HFF-Myc (cell line): ENCODE results near the gene AK4.

Source experiments
- DNase-seq: peaks from one replicate; pipeline ENCODE4 v3.0.0-alpha.2; 2011; ENCODE audit warnings: low read depth; ENCODE audit errors: extremely low read depth
- H3K4me3 ChIP-seq: replicated peaks from 2 replicates; pipeline ENCODE4 v1.5.1; 2011; ENCODE audit warnings: low read depth, mild to moderate bottlenecking, control low read depth, low read length
- TF ChIP-seq, protein P1 (sequence below): IDR thresholded peaks from 2 replicates; pipeline ENCODE4 v1.5.1; 2012; ENCODE audit warnings: mild to moderate bottlenecking, low read depth, low read length, control low read depth; ENCODE audit errors: missing control alignments

AK4 gene

DNA sequence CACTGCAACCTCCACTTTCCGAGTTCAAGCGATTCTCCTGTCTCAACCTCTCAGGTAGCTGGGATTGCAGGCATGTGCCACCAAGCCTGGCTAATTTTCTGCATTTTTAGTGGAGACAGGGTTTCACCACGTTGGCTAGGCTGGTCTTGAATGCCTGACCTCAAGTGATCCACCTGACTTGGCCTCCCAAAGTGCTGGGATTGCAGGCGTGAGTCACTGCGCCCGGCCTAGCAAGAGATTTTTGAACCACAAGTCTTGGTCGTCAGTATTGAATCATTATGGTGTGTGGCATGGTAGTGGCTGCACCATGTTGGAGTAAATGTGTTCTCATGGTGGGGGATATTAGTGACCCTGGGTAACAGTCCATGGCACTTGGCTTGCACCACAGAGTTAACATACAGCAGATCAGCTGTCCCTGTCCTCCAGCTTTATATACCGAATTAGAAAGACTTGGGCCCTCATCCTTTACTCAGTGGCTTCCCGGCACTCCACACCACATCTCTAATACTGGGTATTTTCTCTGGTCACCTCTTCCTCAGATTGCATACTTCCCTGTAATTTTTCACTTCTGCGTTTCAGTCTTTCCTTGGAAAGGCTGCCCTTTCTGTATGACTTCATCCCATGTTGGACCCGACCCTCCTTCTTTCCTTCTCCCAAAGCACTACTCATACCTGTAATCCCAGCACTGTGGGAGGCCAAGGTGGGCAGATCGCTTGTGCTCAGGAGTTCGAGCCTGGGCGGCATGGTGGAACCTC is 25.1 kb downstream of the AK4 start:
- TF ChIP-seq, protein P1, sequence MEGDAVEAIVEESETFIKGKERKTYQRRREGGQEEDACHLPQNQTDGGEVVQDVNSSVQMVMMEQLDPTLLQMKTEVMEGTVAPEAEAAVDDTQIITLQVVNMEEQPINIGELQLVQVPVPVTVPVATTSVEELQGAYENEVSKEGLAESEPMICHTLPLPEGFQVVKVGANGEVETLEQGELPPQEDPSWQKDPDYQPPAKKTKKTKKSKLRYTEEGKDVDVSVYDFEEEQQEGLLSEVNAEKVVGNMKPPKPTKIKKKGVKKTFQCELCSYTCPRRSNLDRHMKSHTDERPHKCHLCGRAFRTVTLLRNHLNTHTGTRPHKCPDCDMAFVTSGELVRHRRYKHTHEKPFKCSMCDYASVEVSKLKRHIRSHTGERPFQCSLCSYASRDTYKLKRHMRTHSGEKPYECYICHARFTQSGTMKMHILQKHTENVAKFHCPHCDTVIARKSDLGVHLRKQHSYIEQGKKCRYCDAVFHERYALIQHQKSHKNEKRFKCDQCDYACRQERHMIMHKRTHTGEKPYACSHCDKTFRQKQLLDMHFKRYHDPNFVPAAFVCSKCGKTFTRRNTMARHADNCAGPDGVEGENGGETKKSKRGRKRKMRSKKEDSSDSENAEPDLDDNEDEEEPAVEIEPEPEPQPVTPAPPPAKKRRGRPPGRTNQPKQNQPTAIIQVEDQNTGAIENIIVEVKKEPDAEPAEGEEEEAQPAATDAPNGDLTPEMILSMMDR = no peak
- DNase-seq = no peak

DNA sequence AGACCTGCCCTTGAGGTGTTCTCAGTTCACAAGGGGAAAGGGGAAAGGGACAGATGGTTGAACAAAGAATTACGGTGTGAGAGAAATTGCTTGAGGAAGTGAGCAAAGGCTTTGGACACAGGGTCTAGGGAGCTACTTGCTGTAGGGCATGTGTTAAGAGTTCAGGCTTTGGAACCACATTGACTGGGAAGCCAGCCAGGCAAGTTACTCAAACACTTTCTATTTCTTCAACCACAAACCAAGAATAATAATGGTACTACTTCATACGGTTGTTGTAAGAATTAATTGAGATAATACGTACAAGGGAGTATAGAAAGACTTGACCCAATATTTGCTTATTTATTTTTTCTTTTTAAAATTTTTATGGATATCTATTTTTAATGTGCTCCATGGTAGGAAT is 26.6 kb downstream of the AK4 start:
- peak; percentile 90 for DNase-seq
- TF ChIP-seq, protein P1 = no peak
- H3K4me3 ChIP-seq = no peak overlapping the region

More for the DNA sequence above, 25.1 kb downstream of the AK4 start:
- no peak overlapping the region for H3K4me3 ChIP-seq

- DNase-seq = no peak
- H3K4me3 ChIP-seq = no peak overlapping the region
- TF ChIP-seq, protein P1 = no peak
Measured at GRCh38 chr1:65175171-65176055, 27.4 kb downstream of the AK4 start.

GRCh38 chr1:65176056-65176450 is 28.1 kb downstream of the AK4 start:
- no peak overlapping the region for H3K4me3 ChIP-seq
- no peak for DNase-seq
- TF ChIP-seq, protein P1 = no peak

- DNase-seq = no peak
- TF ChIP-seq, protein P1 = no peak
- no peak overlapping the region for H3K4me3 ChIP-seq
Measured at GRCh38 chr1:65176591-65176990, 28.6 kb downstream of the AK4 start.

DNA sequence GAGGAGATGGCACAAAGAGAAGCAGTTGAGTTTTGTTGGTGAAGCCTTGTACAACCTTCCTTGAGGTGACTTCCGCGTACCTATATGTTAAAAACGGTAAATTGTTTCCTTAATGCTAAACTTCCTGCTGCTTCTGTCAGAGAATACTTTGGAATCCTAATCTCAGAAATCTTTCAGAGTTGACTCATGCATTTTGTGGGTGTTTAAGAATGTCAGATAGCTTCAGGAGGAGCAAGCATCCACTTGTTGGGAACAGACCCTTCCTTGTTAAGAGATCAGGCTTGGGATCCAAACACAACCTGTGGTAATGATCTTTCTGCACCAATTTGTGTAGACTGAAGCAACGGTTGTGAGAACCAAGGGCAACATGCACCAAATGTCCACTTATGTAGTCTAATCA is 29.5 kb downstream of the AK4 start:
- TF ChIP-seq, protein P1 = no peak
- no peak for DNase-seq
- no peak overlapping the region for H3K4me3 ChIP-seq
